HG02870 (cell line): ENCODE results near the gene MTMR8.
"Not testable (repeated sequence)": the region's sequence is repeated elsewhere in the genome, so short reads cannot be mapped to it uniquely, and the experiment has no call there.

Experiments used
- ATAC-seq: cut with Tn5 transposase; IDR thresholded peaks from one replicate; pipeline ENCODE4 v1.9.1; 2021; ENCODE audit warnings: mild to moderate bottlenecking, moderate library complexity; ENCODE audit not compliant: unreplicated experiment

The MTMR8 gene

GRCh38 chrX:64394874-64395567 is at the start of gene MTMR8:
Gene MTMR8, minus strand, starts transcription at chrX:64395452. Its CDS starts 89 bp downstream, at chrX:64395363.
- peak; percentile 91 for ATAC-seq

GRCh38 chrX:64439551-64439950 is 44.3 kb upstream of the MTMR8 start:
- ATAC-seq, result no peak

GRCh38 chrX:64437665-64438064 is 42.4 kb upstream of the MTMR8 start:
- no peak for ATAC-seq

- no peak for ATAC-seq
Observed at GRCh38 chrX:64437218-64437617, 42.0 kb upstream of the MTMR8 start.

GRCh38 chrX:64428371-64428770 is 33.1 kb upstream of the MTMR8 start:
- ATAC-seq, result no peak

- ATAC-seq, result peak; percentile 96
Observed at GRCh38 chrX:64427787-64428186, 32.5 kb upstream of the MTMR8 start.

GRCh38 chrX:64427281-64427680 is 32.0 kb upstream of the MTMR8 start:
- peak; percentile 38 for ATAC-seq

- ATAC-seq, result not testable (repeated sequence)
Observed at GRCh38 chrX:64409730-64410129, 14.5 kb upstream of the MTMR8 start.

- ATAC-seq, result no peak
Observed at GRCh38 chrX:64398088-64398487, 2.8 kb upstream of the MTMR8 start.

GRCh38 chrX:64395568-64395929 is 297 bp upstream of the MTMR8 start:
- peak; percentile 12 for ATAC-seq

GRCh38 chrX:64394059-64394873 is 986 bp downstream of the MTMR8 start:
- peak; percentile 23 for ATAC-seq

GRCh38 chrX:64389489-64389888 is 5.8 kb downstream of the MTMR8 start:
- ATAC-seq, result no peak

- ATAC-seq, result not testable (repeated sequence)
Observed at GRCh38 chrX:64380789-64381188, 14.5 kb downstream of the MTMR8 start.

GRCh38 chrX:64379924-64380323 is 15.3 kb downstream of the MTMR8 start:
- ATAC-seq, result no peak

- no peak for ATAC-seq
Observed at GRCh38 chrX:64377753-64378152, 17.5 kb downstream of the MTMR8 start.

GRCh38 chrX:64352081-64352480 is 43.2 kb downstream of the MTMR8 start:
- no peak for ATAC-seq

GRCh38 chrX:64350521-64350920 is 44.7 kb downstream of the MTMR8 start:
- no peak for ATAC-seq

- ATAC-seq, result no peak
Observed at GRCh38 chrX:64350047-64350446, 45.2 kb downstream of the MTMR8 start.

- no peak for ATAC-seq
Observed at GRCh38 chrX:64342811-64343210, 52.4 kb downstream of the MTMR8 start.

- ATAC-seq, result no peak
Observed at GRCh38 chrX:64338296-64338695, 57.0 kb downstream of the MTMR8 start.

GRCh38 chrX:64334467-64334866 is 60.8 kb downstream of the MTMR8 start:
- no peak for ATAC-seq

- ATAC-seq, result peak; percentile 62
Observed at GRCh38 chrX:64330284-64330683, 65.0 kb downstream of the MTMR8 start.
